ENCODE measurements around the gene VARS2. TPM values are rescaled to one million over a fixed set of nuclear protein-coding genes. Genes with fewer than 3 reads are reported as not detected.

The VARS2 gene
- total RNA-seq, 1 experiment from 2014 or later = 68.2 TPM

DNA sequence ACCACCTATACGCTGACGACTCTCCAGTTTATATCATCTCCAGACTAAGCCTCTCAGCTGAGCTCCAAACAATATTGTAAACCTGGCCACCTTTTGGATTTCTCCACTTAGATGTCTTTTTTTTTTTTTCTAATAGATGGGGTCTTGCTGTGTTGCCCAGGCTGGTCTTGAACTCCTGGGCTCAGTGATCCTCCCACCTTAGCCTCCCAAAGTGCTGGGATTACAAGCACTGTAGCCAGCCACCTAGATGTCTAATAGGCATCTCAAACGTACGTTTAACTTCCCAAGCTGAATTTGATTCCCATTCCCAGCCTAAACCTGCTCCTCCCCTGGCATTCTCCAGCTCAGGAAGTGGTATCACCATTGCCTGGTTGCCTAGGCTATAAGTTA, 24.5 kb upstream of the VARS2 start:
- H3K23ac ChIP-seq (ENCODE audit: insufficient read length, low read depth, low read length) = no peak overlapping the region
- no peak overlapping the region for H3K27ac ChIP-seq (ENCODE audit: insufficient read length, low read depth, low read length)
- Mint-ChIP-seq H3K27me3 (ENCODE audit: low read depth) (no peaks in the 10 kb centered on the region; the same call in 1 of the 2 replicates), H3K36me3 (ENCODE audit: insufficient read depth in 1 of 3, low read depth in 3 of 3) (peaks cover 29 to 69% (median 65%) of the 10 kb centered on the region in 3 experiments; a peak in 6 of 7 replicates), H3K9me3 (no peaks in the 10 kb centered on the region), H3K4me1 (peaks cover 51 to 55% of the 10 kb centered on the region in 2 experiments), H3K27ac (peak overlapping the region in 2 of 3 experiments; percentile 2 to 32; a peak in 2 of 7 replicates), H3K4me3 (0 out of 5 replicates have a peak overlapping the region, but pooled peaks of 1 of the 2 experiments have one; percentile 15)
- H2BK20ac ChIP-seq (ENCODE audit: low read depth, low read length, poor library complexity, severe bottlenecking) = no peak overlapping the region
- no peak overlapping the region for H4K5ac ChIP-seq (ENCODE audit: insufficient read length, low read depth, low read length)
- H3K23me2 ChIP-seq (ENCODE audit: insufficient read length, low read depth, low read length, poor library complexity, severe bottlenecking) = peaks cover 9% of the 10 kb centered on the region
- H3K9ac ChIP-seq (ENCODE audit: extremely low read depth, insufficient read length, low read length) = no peak overlapping the region
- H2BK12ac ChIP-seq (ENCODE audit: insufficient read length, low read depth, low read length) = no peak overlapping the region
- no peak overlapping the region for H3K56ac ChIP-seq (ENCODE audit: insufficient read length, low read depth, low read length)
- TF ChIP-seq, protein P1, sequence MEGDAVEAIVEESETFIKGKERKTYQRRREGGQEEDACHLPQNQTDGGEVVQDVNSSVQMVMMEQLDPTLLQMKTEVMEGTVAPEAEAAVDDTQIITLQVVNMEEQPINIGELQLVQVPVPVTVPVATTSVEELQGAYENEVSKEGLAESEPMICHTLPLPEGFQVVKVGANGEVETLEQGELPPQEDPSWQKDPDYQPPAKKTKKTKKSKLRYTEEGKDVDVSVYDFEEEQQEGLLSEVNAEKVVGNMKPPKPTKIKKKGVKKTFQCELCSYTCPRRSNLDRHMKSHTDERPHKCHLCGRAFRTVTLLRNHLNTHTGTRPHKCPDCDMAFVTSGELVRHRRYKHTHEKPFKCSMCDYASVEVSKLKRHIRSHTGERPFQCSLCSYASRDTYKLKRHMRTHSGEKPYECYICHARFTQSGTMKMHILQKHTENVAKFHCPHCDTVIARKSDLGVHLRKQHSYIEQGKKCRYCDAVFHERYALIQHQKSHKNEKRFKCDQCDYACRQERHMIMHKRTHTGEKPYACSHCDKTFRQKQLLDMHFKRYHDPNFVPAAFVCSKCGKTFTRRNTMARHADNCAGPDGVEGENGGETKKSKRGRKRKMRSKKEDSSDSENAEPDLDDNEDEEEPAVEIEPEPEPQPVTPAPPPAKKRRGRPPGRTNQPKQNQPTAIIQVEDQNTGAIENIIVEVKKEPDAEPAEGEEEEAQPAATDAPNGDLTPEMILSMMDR (conservative IDR thresholded peaks at IDR 0.05) = no peak
- no peak overlapping the region for H3K14ac ChIP-seq (ENCODE audit: insufficient read depth, low read length)
- peaks cover 16% of the 10 kb centered on the region; the same call in 1 of the 2 replicates for H3K79me2 ChIP-seq (ENCODE audit: insufficient read depth, low read length)
- DNase-seq = no peak
- no peak overlapping the region for H4K91ac ChIP-seq (ENCODE audit: insufficient read length, low read depth, low read length)
- H3K27me3 ChIP-seq (ENCODE audit: insufficient read depth, low read length) = no peaks in the 10 kb centered on the region
- no peak overlapping the region for H4K8ac ChIP-seq (replicated peaks; ENCODE audit: insufficient read length, low read depth, low read length)
- H3K79me1 ChIP-seq (ENCODE audit: insufficient read depth, low read depth, low read length, poor library complexity, severe bottlenecking) = peaks cover 7% of the 10 kb centered on the region
- H3K9me3 ChIP-seq (ENCODE audit: control insufficient read depth, low read depth, low read length) = no peaks in the 10 kb centered on the region
- WGBS (ENCODE audit: extremely low coverage, insufficient read length, low lambda C conversion rate) = no CpG with 5 or more reads among the region's 4 CpGs
- no peak overlapping the region for H3K4me2 ChIP-seq (ENCODE audit: insufficient read depth, insufficient read length, low read length)
- no peak overlapping the region for H2AFZ ChIP-seq (ENCODE audit: low read length)
- H3T11ph ChIP-seq (ENCODE audit: low read length) = no peak overlapping the region
- H3K4me1 ChIP-seq (ENCODE audit: insufficient read depth, low read length) = peaks cover 4% of the 10 kb centered on the region; the same call in 1 of the 2 replicates
- H2BK5ac ChIP-seq (ENCODE audit: insufficient read length, low read length) = no peak overlapping the region
- H2BK15ac ChIP-seq (ENCODE audit: low read depth, low read length) = no peak overlapping the region
- no peak overlapping the region for H2AK5ac ChIP-seq (ENCODE audit: insufficient read length, low read length)
- no peaks in the 10 kb centered on the region for H4K20me1 ChIP-seq (ENCODE audit: control insufficient read depth, insufficient read depth, insufficient read length)
- no peak overlapping the region for H3K4ac ChIP-seq (ENCODE audit: low read depth, low read length)
- H2BK120ac ChIP-seq (ENCODE audit: low read depth, low read length, poor library complexity, severe bottlenecking) = no peak overlapping the region
- no peak overlapping the region for H3K18ac ChIP-seq (ENCODE audit: insufficient read length, low read depth, low read length)
